Thoracic aorta (tissue), 2 donors: ENCODE results near the gene CRYBG2. TPM values are rescaled to one million over a fixed set of nuclear protein-coding genes. Genes with fewer than 3 reads are reported as not detected.

Experiments
- ATAC-seq: fragments of 150-250 bp; one replicate; pipeline ENCODE4 v1.8.0; 2017; ENCODE audit warnings: low read depth; ENCODE audit not compliant: insufficient number of reproducible peaks, low FRiP score
- DNase-seq: peaks from one replicate; pipeline ENCODE4 v3.0.0-alpha.2; 2020; ENCODE audit warnings: low spot score
- H3K27ac ChIP-seq, 2 donors: fragments of 200-600 bp; sonication (generic); 1 replicate in 1 of 2; 2 replicates in 1 of 2; pipeline ENCODE4 v1.5.1; 2016; ENCODE audit warnings: mild to moderate bottlenecking in 2 of 2, moderate library complexity in 2 of 2
- H3K27me3 ChIP-seq: fragments of 200-600 bp; sonication (generic); replicated peaks from 2 replicates; pipeline ENCODE4 v1.6.0; 2016; ENCODE audit warnings: mild to moderate bottlenecking; ENCODE audit not compliant: insufficient read depth
- H3K36me3 ChIP-seq: fragments of 200-600 bp; sonication (generic); one replicate; pipeline ENCODE4 v1.5.1; 2016
- H3K4me1 ChIP-seq, 2 donors: fragments of 200-600 bp; sonication (generic); 1 replicate in 1 of 2; 2 replicates in 1 of 2; pipeline versions ENCODE4 v1.5.1 to v1.6.0; 2016; ENCODE audit warnings: low read depth in 2 of 2, mild to moderate bottlenecking in 1 of 2; ENCODE audit not compliant: control insufficient read depth in 1 of 2
- H3K4me3 ChIP-seq: fragments of 200-600 bp; sonication (generic); 2 replicates; pipeline ENCODE4 v1.5.1; 2016; ENCODE audit warnings: mild to moderate bottlenecking
- H3K9me3 ChIP-seq: fragments of 200-600 bp; sonication (generic); 2 replicates; pipeline ENCODE4 v1.5.1; 2016
- CTCF ChIP-seq: fragments of 200-600 bp; sonication (generic); IDR thresholded peaks from one replicate; pipeline ENCODE4 v1.5.1; 2019; ENCODE audit warnings: antibody characterized with exemption
- total RNA-seq, 2 donors: library from RNA; depleted of rRNA; stranded (reverse); fragments of >200 nt; gene quantifications; one replicate each; pipeline versions ENCODE4 v1.1.0 to v1.2.3, GENCODE V29; 2016

CRYBG2 gene
- not detected for total RNA-seq

GRCh38 chr1:26353976-26354820 is at the start of gene CRYBG2:
CRYBG2 (minus strand) TSS chr1:26354130; CDS start chr1:26346657, 7,473 bp downstream.
- no peak for TF ChIP-seq CTCF
- no peak within 1 kb of the TSS for H3K4me3 ChIP-seq
- H3K27me3 ChIP-seq, result no peaks in the 10 kb centered on the region
- H3K9me3 ChIP-seq, result no peaks in the 10 kb centered on the region
- DNase-seq (no peak), ATAC-seq (no peak)
- H3K27ac ChIP-seq, result no peak within 1 kb of the TSS
- no peaks in the 10 kb centered on the region for H3K36me3 ChIP-seq
- no peaks in the 10 kb centered on the region for H3K4me1 ChIP-seq

- ATAC-seq, result no peak
- DNase-seq, result no peak
- Histone ChIP-seq H3K4me1 (no peaks in the 10 kb centered on the region), H3K27ac (no peak overlapping the region), H3K9me3 (no peaks in the 10 kb centered on the region), H3K27me3 (no peaks in the 10 kb centered on the region), H3K36me3 (no peaks in the 10 kb centered on the region), H3K4me3 (no peak overlapping the region)
- no peak for TF ChIP-seq CTCF
These were observed 49.7 kb upstream of the CRYBG2 start for GRCh38 chr1:26403656-26404055.

GRCh38 chr1:26401891-26402290 is 48.0 kb upstream of the CRYBG2 start:
- H3K9me3 ChIP-seq, result no peaks in the 10 kb centered on the region
- H3K27me3 ChIP-seq, result no peaks in the 10 kb centered on the region
- H3K27ac ChIP-seq, result no peak overlapping the region
- H3K4me3 ChIP-seq, result no peak overlapping the region
- H3K36me3 ChIP-seq, result no peaks in the 10 kb centered on the region
- ATAC-seq (no peak), DNase-seq (no peak)
- TF ChIP-seq CTCF, result no peak
- no peaks in the 10 kb centered on the region for H3K4me1 ChIP-seq

- Histone ChIP-seq H3K4me1 (no peaks in the 10 kb centered on the region), H3K36me3 (no peaks in the 10 kb centered on the region), H3K27ac (no peak overlapping the region), H3K27me3 (no peaks in the 10 kb centered on the region), H3K9me3 (no peaks in the 10 kb centered on the region), H3K4me3 (no peak overlapping the region)
- no peak for DNase-seq
- ATAC-seq, result no peak
- no peak for TF ChIP-seq CTCF
These were observed 45.1 kb upstream of the CRYBG2 start for GRCh38 chr1:26399034-26399433.

GRCh38 chr1:26395754-26396153 is 41.8 kb upstream of the CRYBG2 start:
- no peaks in the 10 kb centered on the region for H3K9me3 ChIP-seq
- ATAC-seq (no peak), DNase-seq (no peak)
- no peaks in the 10 kb centered on the region for H3K4me1 ChIP-seq
- no peaks in the 10 kb centered on the region for H3K36me3 ChIP-seq
- no peak overlapping the region for H3K4me3 ChIP-seq
- no peak for TF ChIP-seq CTCF
- no peak overlapping the region for H3K27ac ChIP-seq
- H3K27me3 ChIP-seq, result no peaks in the 10 kb centered on the region
